Measurements from ENCODE around the gene DGKZ.

DNA sequence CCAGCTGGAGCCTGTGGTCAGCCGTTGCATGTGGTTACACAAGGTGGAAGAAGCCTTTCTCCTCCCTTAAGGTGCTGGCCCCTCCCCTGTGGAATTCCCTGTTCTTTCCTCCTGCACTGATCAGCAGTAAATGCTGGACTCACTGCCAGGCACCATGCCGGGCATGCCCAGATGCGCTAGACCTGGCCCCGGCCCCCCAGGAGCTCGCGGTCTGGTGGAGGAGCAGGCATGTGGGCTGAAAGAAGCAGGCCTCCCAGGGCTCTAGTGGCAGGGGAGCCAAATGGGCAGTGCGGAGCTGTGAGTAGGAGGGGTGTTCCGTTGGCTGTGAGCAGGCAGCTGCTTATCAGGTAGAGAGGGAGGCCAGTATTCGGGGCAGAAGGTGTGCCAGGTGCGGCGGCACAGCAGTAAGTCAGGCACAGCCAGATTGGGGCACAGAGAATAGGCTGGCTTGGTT is 10.2 kb downstream of the DGKZ start:
- TF ChIP-seq, protein P1, sequence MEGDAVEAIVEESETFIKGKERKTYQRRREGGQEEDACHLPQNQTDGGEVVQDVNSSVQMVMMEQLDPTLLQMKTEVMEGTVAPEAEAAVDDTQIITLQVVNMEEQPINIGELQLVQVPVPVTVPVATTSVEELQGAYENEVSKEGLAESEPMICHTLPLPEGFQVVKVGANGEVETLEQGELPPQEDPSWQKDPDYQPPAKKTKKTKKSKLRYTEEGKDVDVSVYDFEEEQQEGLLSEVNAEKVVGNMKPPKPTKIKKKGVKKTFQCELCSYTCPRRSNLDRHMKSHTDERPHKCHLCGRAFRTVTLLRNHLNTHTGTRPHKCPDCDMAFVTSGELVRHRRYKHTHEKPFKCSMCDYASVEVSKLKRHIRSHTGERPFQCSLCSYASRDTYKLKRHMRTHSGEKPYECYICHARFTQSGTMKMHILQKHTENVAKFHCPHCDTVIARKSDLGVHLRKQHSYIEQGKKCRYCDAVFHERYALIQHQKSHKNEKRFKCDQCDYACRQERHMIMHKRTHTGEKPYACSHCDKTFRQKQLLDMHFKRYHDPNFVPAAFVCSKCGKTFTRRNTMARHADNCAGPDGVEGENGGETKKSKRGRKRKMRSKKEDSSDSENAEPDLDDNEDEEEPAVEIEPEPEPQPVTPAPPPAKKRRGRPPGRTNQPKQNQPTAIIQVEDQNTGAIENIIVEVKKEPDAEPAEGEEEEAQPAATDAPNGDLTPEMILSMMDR (IDR thresholded peaks at IDR 0.05) = no peak
- no peak for TF ChIP-seq POLR2A (IDR thresholded peaks at IDR 0.05)
